Small intestine (tissue), 7 donors: ENCODE results near the gene CAB39L. TPM values are rescaled to one million over a fixed set of nuclear protein-coding genes. Genes with fewer than 3 reads are reported as not detected.

ENCODE experiments used
- DNase-seq, 2 donors: peaks; one replicate each; pipeline versions ENCODE4 v3.0.0 to v3.0.0-alpha.2; 2013
- FAIRE-seq: peaks from 2 replicates; lab custom pipeline; 2012; peaks lifted over from hg19 to GRCh38; lab: Jason Lieb, UNC
- H3K27ac ChIP-seq, 3 donors: one replicate each; pipeline ENCODE4 v1.5.1; 2013; ENCODE audit warnings: low read length in 2 of 3, mild to moderate bottlenecking in 2 of 3, control low read depth in 1 of 3, inconsistent platforms in 1 of 3, low read depth in 1 of 3, moderate library complexity in 1 of 3
- H3K27me3 ChIP-seq, 3 donors: one replicate each; pipeline ENCODE4 v1.6.1; 2013; ENCODE audit warnings: low read length in 3 of 3, inconsistent platforms in 1 of 3; ENCODE audit not compliant: control insufficient read depth in 3 of 3, insufficient read depth in 3 of 3
- H3K36me3 ChIP-seq, 3 donors: one replicate each; pipeline ENCODE4 v1.6.1; 2013; ENCODE audit warnings: low read length in 3 of 3, inconsistent platforms in 1 of 3, low read depth in 1 of 3, mild to moderate bottlenecking in 1 of 3, moderate library complexity in 1 of 3; ENCODE audit not compliant: control insufficient read depth in 3 of 3, insufficient read depth in 2 of 3
- H3K4me1 ChIP-seq, 3 donors: one replicate each; pipeline ENCODE4 v1.6.1; 2013; ENCODE audit warnings: low read length in 2 of 3, inconsistent platforms in 1 of 3, low read depth in 1 of 3, mild to moderate bottlenecking in 1 of 3, moderate library complexity in 1 of 3; ENCODE audit not compliant: control insufficient read depth in 3 of 3, insufficient read depth in 2 of 3
- H3K4me3 ChIP-seq, 3 donors: one replicate each; pipeline ENCODE4 v1.5.1; 2013; ENCODE audit warnings: low read length in 3 of 3, control low read depth in 1 of 3, inconsistent platforms in 1 of 3, low read depth in 1 of 3, mild to moderate bottlenecking in 1 of 3, moderate library complexity in 1 of 3
- H3K9me3 ChIP-seq, 2 donors: one replicate each; pipeline ENCODE4 v1.6.1; 2013; ENCODE audit warnings: low read depth in 1 of 2, low read length in 1 of 2; ENCODE audit not compliant: control insufficient read depth in 2 of 2, insufficient read depth in 1 of 2
- WGBS, 3 donors: extraction: QIAGEN DNeasy Blood & Tissue Kit; methylation state at CpG; one replicate each; pipeline ENCODE4 v1.1.7; 2013; 5-methylcytosine and 5-hydroxymethylcytosine counted together
- polyA plus RNA-seq, 4 donors: library from polyadenylated mRNA; stranded (reverse) in 3 of 4; unstranded in 1 of 4; fragments of 200-250 nt in 3 of 4; fragments of 120-200 nt in 1 of 4; gene quantifications; one replicate each; pipeline versions ENCODE4 v1.2.1 to v1.2.3, GENCODE V29; 2013
- donor health status: healthy with polysubstance abuse.
- donor health status: control.
- donor health status: control.
- donor health status: Bipolar disorder and iron deficiency.
- donor health status: healthy.

Gene CAB39L
- polyA plus RNA-seq, 4 donors: 1.6 to 5.6 (median 3.7) TPM

DNA sequence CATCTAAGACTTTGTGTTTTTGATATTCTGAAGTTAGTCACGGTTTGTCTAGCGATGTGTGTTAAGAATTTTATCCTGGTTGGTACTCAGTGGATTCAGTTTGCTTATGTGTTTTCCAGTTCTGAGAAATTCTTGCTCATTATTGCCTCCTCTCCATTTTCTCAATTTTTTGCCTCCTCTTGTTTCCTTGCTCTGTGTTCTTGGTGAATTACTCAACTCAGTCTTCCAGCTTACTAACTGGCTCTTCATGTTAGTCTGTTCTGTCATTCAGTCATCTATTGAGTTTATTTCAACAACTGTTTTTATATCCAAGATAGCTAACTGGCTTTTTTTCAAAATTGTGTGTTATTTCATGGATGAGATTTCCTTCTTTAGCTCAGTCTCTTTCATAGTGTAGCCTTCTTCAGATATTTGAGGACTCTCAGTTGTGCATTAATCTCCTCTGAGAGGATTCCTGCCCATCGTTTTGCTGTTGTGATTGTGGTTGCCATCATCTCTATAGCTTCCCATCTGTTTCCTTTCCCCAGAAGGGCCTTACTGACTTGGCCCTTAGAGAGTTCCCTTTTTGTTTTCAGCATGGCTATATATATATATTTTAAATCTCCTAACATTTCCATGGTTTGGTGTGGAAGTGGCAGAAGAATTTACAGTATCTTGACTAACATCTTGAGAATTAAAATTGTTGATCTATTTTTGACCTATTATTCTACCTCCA, 6.4 kb upstream of the CAB39L start:
- WGBS, 3 donors: 73 to 79% (median 76%) methylated on average over 3 of the region's 3 CpGs
- H3K27ac ChIP-seq: no peak overlapping the region
- H3K36me3 ChIP-seq: no peaks in the 10 kb centered on the region
- H3K4me1 ChIP-seq: peaks cover 0 to 4% (median 2%) of the 10 kb centered on the region in 3 donors
- H3K9me3 ChIP-seq: no peaks in the 10 kb centered on the region
- H3K27me3 ChIP-seq: no peaks in the 10 kb centered on the region
- DNase-seq (no peak), FAIRE-seq (no peak)
- H3K4me3 ChIP-seq: no peak overlapping the region

DNA sequence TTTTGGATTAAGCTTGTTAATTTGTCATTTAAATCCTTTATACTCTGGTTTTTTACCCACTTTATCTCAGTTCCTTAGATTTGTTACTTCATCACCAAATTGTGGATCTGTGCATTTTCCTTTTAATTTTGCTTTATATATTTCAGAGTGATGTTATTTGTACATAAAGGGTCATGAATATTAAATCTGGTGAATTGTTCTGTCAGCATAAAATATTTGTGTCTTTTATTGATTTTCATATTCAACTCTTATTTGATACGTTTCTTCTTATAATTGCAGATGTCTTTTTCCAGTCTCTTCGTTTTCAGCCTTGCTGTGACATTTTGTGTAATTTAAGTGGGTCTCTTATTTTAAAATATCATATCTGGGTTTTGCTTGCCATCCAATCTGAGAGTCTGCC, 4.9 kb upstream of the CAB39L start:
- H3K9me3 ChIP-seq: no peaks in the 10 kb centered on the region
- H3K27ac ChIP-seq: no peak overlapping the region
- H3K4me1 ChIP-seq: peaks cover 0 to 4% (median 3%) of the 10 kb centered on the region in 3 donors
- no peaks in the 10 kb centered on the region for H3K36me3 ChIP-seq
- DNase-seq (no peak), FAIRE-seq (no peak)
- H3K27me3 ChIP-seq: no peaks in the 10 kb centered on the region
- 93 to 94% (median 94%) methylated on average over 2 of the region's 2 CpGs for WGBS, 3 donors
- H3K4me3 ChIP-seq: no peak overlapping the region

DNA sequence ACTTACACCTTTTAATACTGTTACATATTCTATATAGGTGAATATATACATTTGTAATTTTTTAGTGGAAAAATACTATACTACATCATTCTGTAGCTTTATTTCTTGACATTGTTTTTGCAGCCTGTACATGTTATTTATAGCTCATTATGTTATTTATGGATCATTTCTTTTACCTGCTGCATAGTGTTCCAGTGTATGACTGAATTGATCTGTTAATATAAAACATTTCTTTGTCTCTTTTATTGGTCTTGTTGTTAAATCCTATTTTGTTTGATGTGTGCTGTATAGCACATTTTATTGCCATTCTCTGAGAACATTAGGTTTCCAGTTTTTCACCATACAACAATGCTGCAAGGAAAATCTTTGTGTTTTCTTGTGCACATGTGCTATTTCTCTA, 2.6 kb upstream of the CAB39L start:
- Histone ChIP-seq H3K36me3 (no peaks in the 10 kb centered on the region), H3K27ac (no peak overlapping the region), H3K9me3 (no peaks in the 10 kb centered on the region), H3K4me3 (no peak overlapping the region), H3K27me3 (no peaks in the 10 kb centered on the region), H3K4me1 (peaks cover 0 to 7% (median 3%) of the 10 kb centered on the region in 3 donors)
- DNase-seq (no peak), FAIRE-seq (no peak)

DNA sequence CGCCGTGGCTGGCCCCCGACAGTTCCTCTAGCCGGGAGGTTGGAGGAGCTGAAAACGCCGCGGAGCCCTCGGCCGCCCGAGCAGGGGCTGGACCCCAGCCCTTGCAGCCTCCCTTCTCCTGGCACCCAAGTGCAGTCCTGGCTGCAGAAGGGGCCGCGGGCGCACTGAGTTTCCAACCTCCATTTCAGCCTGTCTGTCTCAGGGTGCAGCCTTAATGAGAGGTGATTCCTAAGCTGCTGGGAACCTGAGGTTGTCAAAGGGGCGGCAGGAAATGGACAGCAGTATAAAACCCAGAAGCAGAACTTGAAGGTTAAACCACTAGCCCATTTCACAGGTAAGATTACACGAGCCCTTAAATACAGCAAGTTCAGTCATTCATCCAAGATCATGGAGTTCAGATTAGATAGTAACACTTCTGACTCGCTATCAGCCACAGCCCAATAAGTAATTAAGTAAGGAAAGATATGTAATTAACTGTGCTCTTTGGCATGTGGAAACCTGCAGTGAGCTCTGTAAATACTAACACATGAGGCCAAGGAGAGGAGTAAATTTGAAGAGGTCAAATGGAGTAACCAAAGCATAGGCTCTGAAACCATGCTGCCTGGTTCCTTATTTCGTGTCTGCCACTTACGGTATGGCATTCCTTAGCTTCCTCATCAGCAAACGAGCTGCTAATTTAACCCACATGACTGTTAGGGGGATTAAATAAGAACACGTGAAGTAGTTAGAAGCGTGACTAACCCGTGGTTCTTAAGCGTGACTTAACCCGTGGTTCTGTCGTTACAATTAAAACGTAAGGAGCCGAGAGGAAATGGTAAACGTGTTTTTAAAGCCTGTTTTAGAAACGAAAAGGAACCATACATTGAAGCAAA, 896 bp upstream of the CAB39L start:
- H3K36me3 ChIP-seq: no peaks in the 10 kb centered on the region
- H3K27me3 ChIP-seq: no peaks in the 10 kb centered on the region
- no peaks in the 10 kb centered on the region for H3K9me3 ChIP-seq
- H3K4me3 ChIP-seq: peak overlapping the region; percentile 66 to 92 (median 68)
- DNase-seq (peak; percentile 74 to 85), FAIRE-seq (no peak)
- H3K27ac ChIP-seq: peak overlapping the region; percentile 84 to 96 (median 86)
- H3K4me1 ChIP-seq: peaks cover 0 to 3% (median 3%) of the 10 kb centered on the region in 3 donors
- WGBS, 3 donors: 1% methylated on average over 25 to 29 of the region's 29 CpGs

DNA sequence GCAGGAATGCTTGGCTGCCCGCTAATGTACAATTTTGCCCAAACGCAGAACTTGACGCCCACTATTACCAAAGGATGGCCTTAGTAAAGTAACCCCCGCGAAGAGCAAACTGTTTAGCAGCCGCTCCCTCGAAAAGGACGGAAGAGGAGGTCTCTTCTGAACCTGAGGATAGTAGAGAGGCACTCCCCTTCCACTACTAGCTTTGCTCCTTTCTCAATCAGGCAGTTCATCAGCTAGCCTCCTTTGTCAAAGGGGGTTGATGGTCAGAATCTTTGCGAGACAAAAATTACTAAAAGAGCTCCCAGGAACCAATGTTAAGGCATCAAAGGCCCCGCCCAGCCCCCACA, 534 bp downstream of the CAB39L start:
- Histone ChIP-seq H3K36me3 (no peaks in the 10 kb centered on the region), H3K4me1 (peaks cover 0 to 3% (median 3%) of the 10 kb centered on the region in 3 donors), H3K27ac (peak overlapping the region; percentile 84 to 96 (median 92)), H3K9me3 (no peaks in the 10 kb centered on the region), H3K27me3 (no peaks in the 10 kb centered on the region), H3K4me3 (peak overlapping the region; percentile 50 to 92 (median 65))
- 5 to 27% (median 7%) methylated on average over 10 of the region's 10 CpGs for WGBS, 3 donors
- DNase-seq (no peak), FAIRE-seq (no peak)

DNA sequence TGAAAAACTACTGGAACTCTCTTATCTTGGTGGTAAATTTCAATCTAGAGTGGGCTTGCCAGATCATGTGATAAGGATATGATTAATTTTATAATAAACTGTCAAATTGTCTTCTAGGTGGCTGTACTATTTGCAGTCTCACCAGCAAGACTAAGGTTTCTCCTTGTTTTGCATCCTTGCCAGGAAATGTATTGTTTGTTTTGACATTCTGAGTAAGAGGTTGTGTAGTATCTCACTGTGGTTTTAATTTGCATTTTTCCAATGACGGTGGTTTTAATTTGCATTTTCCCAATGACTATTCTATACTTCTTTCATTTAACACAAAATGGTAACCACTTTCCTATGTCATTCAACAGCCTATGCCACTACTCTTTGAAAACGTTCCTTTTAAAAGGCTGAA, 2.0 kb downstream of the CAB39L start:
- Histone ChIP-seq H3K36me3 (no peaks in the 10 kb centered on the region), H3K9me3 (no peaks in the 10 kb centered on the region), H3K27ac (no peak overlapping the region), H3K27me3 (no peaks in the 10 kb centered on the region), H3K4me3 (no peak overlapping the region), H3K4me1 (peaks cover 0 to 3% (median 3%) of the 10 kb centered on the region in 3 donors)
- no peak for FAIRE-seq
- 76 to 90% (median 78%) methylated on average over 2 of the region's 2 CpGs for WGBS, 3 donors
- DNase-seq: no peak

DNA sequence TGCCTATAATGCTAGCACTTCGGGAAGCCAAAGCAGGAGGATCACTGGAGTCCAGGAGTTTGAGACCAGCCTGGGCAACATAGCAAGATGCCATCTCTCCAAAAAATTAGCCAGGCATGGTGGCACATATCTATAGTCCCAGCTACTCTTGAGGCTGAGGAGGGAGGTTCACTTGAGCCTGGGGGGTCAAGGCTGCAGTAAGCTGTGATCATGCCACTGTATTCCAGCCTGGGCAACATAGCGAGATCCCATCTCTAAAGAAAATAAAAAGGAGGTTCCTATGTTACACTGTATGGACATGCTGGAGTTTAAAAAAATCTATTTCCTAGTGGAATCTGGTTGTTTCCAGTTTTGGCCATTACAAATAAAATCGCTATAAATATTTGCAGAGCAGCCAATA, 2.6 kb downstream of the CAB39L start:
- no peak overlapping the region for H3K27ac ChIP-seq
- H3K4me3 ChIP-seq: no peak overlapping the region
- FAIRE-seq: no peak
- DNase-seq: no peak
- 94 to 98% (median 96%) methylated on average over 3 of the region's 3 CpGs for WGBS, 3 donors
- peaks cover 0 to 3% (median 3%) of the 10 kb centered on the region in 3 donors for H3K4me1 ChIP-seq
- H3K27me3 ChIP-seq: no peaks in the 10 kb centered on the region
- H3K36me3 ChIP-seq: no peaks in the 10 kb centered on the region
- H3K9me3 ChIP-seq: no peaks in the 10 kb centered on the region

DNA sequence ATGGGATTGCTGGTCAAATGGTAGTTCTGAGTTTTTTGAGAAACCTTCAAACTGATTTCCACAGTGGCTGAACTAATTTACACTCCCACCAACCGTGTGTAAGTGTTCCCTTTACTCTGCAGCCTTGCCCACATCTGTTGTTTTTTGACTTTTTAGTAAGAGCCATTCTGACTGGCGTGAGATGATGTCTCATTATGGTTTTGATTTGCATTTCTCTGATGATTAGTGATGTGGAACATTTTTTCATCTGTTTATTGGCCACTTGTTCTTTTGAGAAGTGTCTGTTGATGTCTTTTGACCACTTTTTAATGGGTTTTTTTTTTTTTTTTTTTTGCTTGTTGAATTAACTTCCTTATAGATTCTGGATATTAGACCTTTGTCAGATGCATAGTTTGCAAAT, 4.3 kb downstream of the CAB39L start:
- H3K9me3 ChIP-seq: no peaks in the 10 kb centered on the region
- H3K4me3 ChIP-seq: no peak overlapping the region
- WGBS, 3 donors: 72 to 81% (median 77%) methylated on average over 2 of the region's 2 CpGs
- H3K27me3 ChIP-seq: no peaks in the 10 kb centered on the region
- H3K36me3 ChIP-seq: no peaks in the 10 kb centered on the region
- H3K27ac ChIP-seq: no peak overlapping the region
- peaks cover 0 to 3% (median 0%) of the 10 kb centered on the region in 3 donors for H3K4me1 ChIP-seq
- FAIRE-seq: no peak
- DNase-seq: no peak
